ENCODE results near the gene NKD1. TPM values are rescaled to one million over a fixed set of nuclear protein-coding genes. Genes with fewer than 3 reads are reported as not detected.
A peak's percentile ranks its signal among the peaks of the same experiment; 100 is the strongest.

The NKD1 gene
- total and polyA plus RNA-seq, 7 donors: under 0.01 to 18.0 (median 6.7) TPM

DNA sequence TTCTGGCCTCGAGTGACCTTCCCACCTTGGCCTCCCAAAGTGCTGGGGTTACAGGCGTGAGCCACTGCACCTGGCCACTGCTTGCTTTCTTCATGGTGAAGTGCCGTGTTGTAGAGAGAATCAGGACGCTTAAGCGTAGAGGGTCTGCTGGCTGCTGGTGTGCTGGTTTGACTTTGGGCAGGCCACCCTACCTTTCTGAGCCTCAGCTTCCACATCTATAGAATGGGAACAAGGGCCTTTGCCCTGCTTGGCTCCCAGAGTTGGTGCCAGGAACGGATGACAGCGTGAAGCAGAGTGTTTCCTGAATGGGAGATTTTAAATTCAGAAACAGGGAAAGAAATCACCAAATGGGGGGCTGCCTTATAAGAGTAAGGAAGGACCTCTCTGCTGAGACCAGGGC is 60.9 kb downstream of the NKD1 start:
- TF ChIP-seq POLR2AphosphoS5 (IDR thresholded peaks at IDR 0.05): no peak
- Histone ChIP-seq H3K27ac (peak overlapping the region; percentile 89 to 94 (median 91)), H3K9me3 (no peaks in the 10 kb centered on the region), H3K36me3 (no peaks in the 10 kb centered on the region), H3K4me1 (peaks cover 0 to 100% (median 96%) of the 10 kb centered on the region in 4 donors), H3K27me3 (no peaks in the 10 kb centered on the region), H3K4me3 (no peak overlapping the region)
- WGBS, 2 donors: 89 to 92% methylated on average over 7 of the region's 7 CpGs
- intact Hi-C loops (cut with DNase I): no loop called here
- no peak for DNase-seq

DNA sequence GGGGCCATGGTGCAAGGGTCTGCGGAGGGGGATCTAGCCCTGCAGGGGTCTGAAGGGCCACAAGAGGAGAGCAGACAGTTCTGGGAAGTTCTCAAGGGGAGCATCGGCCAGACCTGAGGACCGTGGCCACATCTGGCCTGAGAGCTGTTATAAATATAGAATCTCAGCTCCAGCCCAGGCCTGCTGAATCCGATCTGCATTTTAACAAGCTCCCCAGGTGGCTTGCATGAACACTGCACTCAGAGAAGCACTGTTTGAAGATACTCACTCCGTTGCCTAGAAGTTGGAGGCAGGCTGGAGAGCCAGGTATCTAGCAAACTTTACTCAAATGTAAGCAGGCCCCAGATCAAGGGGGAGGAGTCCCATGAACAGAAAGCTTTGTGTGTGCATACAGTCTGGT is 61.3 kb downstream of the NKD1 start:
- Histone ChIP-seq H3K9me3 (no peaks in the 10 kb centered on the region), H3K36me3 (no peaks in the 10 kb centered on the region), H3K4me3 (no peak overlapping the region), H3K4me1 (peaks cover 0 to 100% (median 96%) of the 10 kb centered on the region in 4 donors), H3K27me3 (no peaks in the 10 kb centered on the region), H3K27ac (peak overlapping the region; percentile 89 to 94 (median 91))
- DNase-seq: peak; percentile 84
- WGBS, 2 donors: 83 to 89% methylated on average over 5 of the region's 5 CpGs
- TF ChIP-seq EP300 (IDR thresholded peaks at IDR 0.05) (peak in 1 of 4 donors; percentile 4), POLR2AphosphoS5 (IDR thresholded peaks at IDR 0.05) (peak in 3 of 4 donors; percentile 25 to 48 (median 36)), POLR2A (IDR thresholded peaks at IDR 0.05) (no peak)
- TF ChIP-seq, protein P1, sequence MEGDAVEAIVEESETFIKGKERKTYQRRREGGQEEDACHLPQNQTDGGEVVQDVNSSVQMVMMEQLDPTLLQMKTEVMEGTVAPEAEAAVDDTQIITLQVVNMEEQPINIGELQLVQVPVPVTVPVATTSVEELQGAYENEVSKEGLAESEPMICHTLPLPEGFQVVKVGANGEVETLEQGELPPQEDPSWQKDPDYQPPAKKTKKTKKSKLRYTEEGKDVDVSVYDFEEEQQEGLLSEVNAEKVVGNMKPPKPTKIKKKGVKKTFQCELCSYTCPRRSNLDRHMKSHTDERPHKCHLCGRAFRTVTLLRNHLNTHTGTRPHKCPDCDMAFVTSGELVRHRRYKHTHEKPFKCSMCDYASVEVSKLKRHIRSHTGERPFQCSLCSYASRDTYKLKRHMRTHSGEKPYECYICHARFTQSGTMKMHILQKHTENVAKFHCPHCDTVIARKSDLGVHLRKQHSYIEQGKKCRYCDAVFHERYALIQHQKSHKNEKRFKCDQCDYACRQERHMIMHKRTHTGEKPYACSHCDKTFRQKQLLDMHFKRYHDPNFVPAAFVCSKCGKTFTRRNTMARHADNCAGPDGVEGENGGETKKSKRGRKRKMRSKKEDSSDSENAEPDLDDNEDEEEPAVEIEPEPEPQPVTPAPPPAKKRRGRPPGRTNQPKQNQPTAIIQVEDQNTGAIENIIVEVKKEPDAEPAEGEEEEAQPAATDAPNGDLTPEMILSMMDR (IDR thresholded peaks at IDR 0.05): peak in 2 of 4 experiments; percentile 16 to 36
- intact Hi-C loops (cut with DNase I): no loop called here

- intact Hi-C loops (cut with DNase I): no loop called here
- 61 to 69% methylated on average over 21 of the region's 21 CpGs for WGBS, 2 donors
- DNase-seq: no peak
- no peak for TF ChIP-seq POLR2A (IDR thresholded peaks at IDR 0.05)
- TF ChIP-seq, protein P1 (IDR thresholded peaks at IDR 0.05): peak in 1 of 4 experiments; percentile 26
- Histone ChIP-seq H3K4me1 (peaks cover 0 to 100% (median 98%) of the 10 kb centered on the region in 4 donors), H3K27ac (peak overlapping the region; percentile 89 to 94 (median 91)), H3K27me3 (no peaks in the 10 kb centered on the region), H3K4me3 (no peak overlapping the region), H3K9me3 (no peaks in the 10 kb centered on the region), H3K36me3 (no peaks in the 10 kb centered on the region)
Observed at GRCh38 chr16:50610331-50611262, 62.4 kb downstream of the NKD1 start.

- Histone ChIP-seq H3K36me3 (no peaks in the 10 kb centered on the region), H3K27ac (peak overlapping the region; percentile 89 to 94 (median 91)), H3K27me3 (no peaks in the 10 kb centered on the region), H3K4me3 (no peak overlapping the region), H3K9me3 (no peaks in the 10 kb centered on the region), H3K4me1 (peaks cover 0 to 100% (median 98%) of the 10 kb centered on the region in 4 donors)
- no peak for DNase-seq
- no peak for TF ChIP-seq POLR2A (IDR thresholded peaks at IDR 0.05)
- intact Hi-C loops (cut with DNase I): no loop called here
- WGBS, 2 donors: 86 to 90% methylated on average over 9 of the region's 9 CpGs
Observed at GRCh38 chr16:50611332-50611934, 63.2 kb downstream of the NKD1 start.

DNA sequence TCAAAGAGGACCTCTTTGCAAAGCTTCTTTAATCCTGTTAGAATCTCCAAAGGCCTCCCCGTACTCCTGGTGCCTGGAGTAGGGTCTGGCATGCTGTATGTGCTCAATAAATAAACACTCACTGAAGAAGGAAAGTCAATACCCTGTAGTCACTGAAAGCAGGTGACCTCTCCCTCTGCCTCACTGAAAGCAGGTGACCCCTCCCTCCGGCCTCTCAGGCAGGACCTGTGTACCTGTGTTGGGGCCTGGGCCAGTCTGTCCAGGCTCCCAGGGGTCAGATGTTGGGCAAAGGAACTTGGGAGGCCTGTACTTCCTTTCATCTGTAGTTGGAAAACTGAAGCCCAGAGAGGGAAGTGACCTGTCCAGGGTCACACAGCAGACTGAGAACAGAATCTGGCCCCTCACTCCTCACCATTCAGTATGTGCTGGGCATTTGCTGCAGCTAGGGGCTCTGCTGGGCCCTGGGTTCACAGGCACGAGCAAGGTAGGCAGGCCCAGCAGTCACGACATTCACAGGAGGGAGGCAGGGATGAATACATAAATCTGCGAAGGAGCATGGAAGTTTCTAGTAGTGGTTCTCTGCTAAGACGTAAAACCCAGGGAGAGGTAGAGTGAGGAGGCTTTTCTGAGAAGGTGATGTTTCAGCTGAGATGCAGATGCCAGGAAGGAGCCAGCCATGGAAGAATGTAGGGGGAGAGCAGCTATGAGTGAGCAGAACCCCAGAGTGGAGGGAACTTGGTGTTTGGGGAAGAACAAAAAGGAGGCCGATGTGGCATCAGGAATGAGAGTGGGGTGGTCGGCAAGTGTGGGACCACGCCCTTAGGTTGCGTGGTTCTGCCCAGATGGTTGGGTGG is 64.0 kb downstream of the NKD1 start:
- DNase-seq: no peak
- Histone ChIP-seq H3K4me1 (peaks cover 0 to 100% (median 99%) of the 10 kb centered on the region in 4 donors), H3K27ac (peak overlapping the region; percentile 89 to 94 (median 91)), H3K4me3 (no peak overlapping the region), H3K27me3 (no peaks in the 10 kb centered on the region), H3K36me3 (no peaks in the 10 kb centered on the region), H3K9me3 (no peaks in the 10 kb centered on the region)
- TF ChIP-seq, protein P1 (IDR thresholded peaks at IDR 0.05): no peak
- no peak for TF ChIP-seq POLR2AphosphoS5 (IDR thresholded peaks at IDR 0.05)
- TF ChIP-seq EP300 (IDR thresholded peaks at IDR 0.05): no peak
- no peak for TF ChIP-seq POLR2A (IDR thresholded peaks at IDR 0.05)
- intact Hi-C loops (cut with DNase I): no loop called here
- 90 to 91% methylated on average over 10 of the region's 10 CpGs for WGBS, 2 donors

Data from sigmoid colon (tissue), 7 donors.